ENCODE measurements around the gene GRPEL1. TPM values are rescaled to one million over a fixed set of nuclear protein-coding genes. Genes with fewer than 3 reads are reported as not detected.

The GRPEL1 gene
- total RNA-seq = 15.4 and 29.4 TPM in 2 replicates

DNA sequence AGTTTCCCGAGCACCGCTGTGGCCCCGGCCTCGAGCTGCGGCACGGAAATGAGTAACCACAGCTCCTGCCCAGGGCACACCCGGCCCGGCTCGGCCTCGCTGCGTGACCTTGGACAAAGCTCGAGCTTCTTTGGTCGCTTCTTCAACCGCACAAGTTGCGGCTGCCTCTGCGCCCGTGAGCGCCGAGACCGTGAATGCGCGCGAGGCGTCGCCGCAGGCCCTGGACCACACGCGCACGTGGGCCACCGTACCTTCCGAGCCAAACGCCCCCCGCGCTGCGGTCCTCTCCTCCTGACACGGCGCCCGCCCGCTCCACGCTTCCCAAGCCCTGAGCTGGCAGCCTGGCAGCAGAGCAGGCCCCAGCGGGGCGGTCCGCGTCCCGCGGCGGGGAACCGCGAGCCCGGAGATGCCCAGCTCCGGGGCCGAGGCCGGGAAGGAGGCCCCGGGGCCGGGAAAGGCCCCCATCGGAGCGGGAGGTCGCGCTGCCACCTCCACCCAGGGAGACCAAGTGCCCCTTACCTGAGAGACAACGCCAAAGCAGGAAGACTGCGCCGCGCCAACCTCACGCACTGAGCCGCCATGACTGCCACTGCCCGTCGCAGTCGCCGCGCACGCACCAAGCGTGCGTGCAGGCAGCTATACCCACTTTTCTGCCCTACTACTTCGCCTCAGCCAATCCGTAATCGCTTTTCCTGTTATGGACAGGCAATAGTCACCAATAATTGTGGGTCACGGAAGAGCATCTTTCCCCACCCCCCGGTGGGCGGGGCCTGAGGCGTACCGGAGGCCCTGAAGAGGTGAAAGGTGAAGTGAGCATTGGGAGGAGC lies at the start of gene GRPEL1:
GRPEL1 (minus strand) TSS at position 613 of the 827 bp plus-strand sequence; CDS start at position 581, 32 bp downstream.

DNA sequence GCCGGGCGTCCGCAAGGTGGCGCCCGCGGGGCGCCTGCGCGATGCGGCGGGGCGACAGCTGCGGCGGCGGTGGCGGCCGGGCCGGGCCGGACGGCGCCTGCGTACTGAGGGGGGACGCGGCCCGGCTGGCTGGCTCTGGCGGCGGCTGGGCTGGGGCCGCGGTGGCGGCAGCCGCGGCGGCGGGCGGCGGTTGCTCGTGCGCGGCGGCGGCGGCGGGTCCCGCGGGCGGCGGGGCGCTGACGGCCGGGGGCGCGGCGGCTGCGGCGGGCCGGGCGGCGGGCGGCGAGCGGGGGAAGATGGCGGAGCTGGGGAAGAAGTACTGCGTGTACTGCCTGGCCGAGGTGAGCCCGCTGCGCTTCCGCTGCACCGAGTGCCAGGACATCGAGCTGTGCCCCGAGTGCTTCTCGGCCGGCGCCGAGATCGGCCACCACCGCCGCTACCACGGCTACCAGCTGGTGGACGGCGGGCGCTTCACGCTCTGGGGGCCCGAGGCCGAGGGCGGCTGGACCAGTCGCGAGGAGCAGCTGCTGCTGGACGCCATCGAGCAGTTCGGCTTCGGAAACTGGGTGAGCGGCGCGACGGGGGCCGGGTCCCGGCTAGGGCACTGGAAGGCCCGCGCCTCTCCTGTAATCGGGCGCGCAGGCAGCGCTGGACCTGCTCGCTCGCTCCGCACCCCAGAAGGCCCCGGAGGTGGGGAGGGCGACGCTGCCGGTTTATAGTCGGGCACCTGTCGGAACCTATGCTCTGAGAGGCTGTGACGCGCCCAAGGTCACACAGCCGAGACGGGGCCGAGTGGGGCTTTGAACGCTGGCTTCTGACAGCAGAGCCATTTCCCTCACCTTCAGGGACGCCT lies 24.4 kb downstream of the GRPEL1 start, which contains the start of gene TADA2B:
TADA2B (plus strand) TSS at position 89 of the 853 bp plus-strand sequence; CDS start at position 297, 208 bp downstream.

Other genes starting within 250 kb of the GRPEL1 start
- gene TBC1D14, start 158.2 kb downstream of the GRPEL1 start, total RNA-seq = 29.4 and 31.7 TPM in 2 replicates
- 10.1 and 16.3 TPM in 2 replicates for gene TADA2B, start 24.7 kb downstream of the GRPEL1 start, total RNA-seq
- gene SORCS2, start 124.5 kb upstream of the GRPEL1 start, total RNA-seq = 1.2 TPM in 1 of 2 replicates, not detected in the other

Measured in myometrial cell (primary cell).